KMS-11 (cell line): ENCODE measurements around the gene HADH.

Experiments used
- H2AFZ ChIP-seq: fragments of 200-600 bp; sonication (generic); 2 replicates; pipeline ENCODE4 v1.6.1; 2016; ENCODE audit warnings: antibody characterized with exemption, mixed run types, low read depth
- H3K27ac ChIP-seq: fragments of 200-600 bp; sonication (generic); 2 replicates; pipeline ENCODE4 v1.6.1; 2016; ENCODE audit warnings: mild to moderate bottlenecking, mixed run types
- H3K27me3 ChIP-seq: fragments of 200-600 bp; sonication (generic); 2 replicates; pipeline ENCODE4 v1.6.1; 2017; ENCODE audit warnings: mild to moderate bottlenecking, low read depth, mixed run types, moderate library complexity; ENCODE audit not compliant: insufficient read depth
- H3K36me3 ChIP-seq: fragments of 200-600 bp; sonication (generic); 2 replicates; pipeline ENCODE4 v1.6.1; 2017; ENCODE audit warnings: mild to moderate bottlenecking, mixed run types; ENCODE audit not compliant: insufficient read depth
- H3K4me1 ChIP-seq: fragments of 200-600 bp; sonication (generic); 2 replicates; pipeline ENCODE4 v1.6.1; 2016; ENCODE audit warnings: mild to moderate bottlenecking, low read depth, mixed run types; ENCODE audit not compliant: poor library complexity, severe bottlenecking
- H3K4me2 ChIP-seq: fragments of 200-600 bp; sonication (generic); 2 replicates; pipeline ENCODE4 v1.7.0; 2016; ENCODE audit warnings: mild to moderate bottlenecking, mixed run types
- H3K4me3 ChIP-seq: fragments of 200-600 bp; sonication (generic); IDR thresholded peaks from 2 replicates; pipeline ENCODE4 v1.6.1; 2017; ENCODE audit warnings: low read depth, low read length, mixed read lengths; ENCODE audit not compliant: insufficient read depth
- H3K79me2 ChIP-seq: fragments of 200-600 bp; sonication (generic); 2 replicates; pipeline ENCODE4 v1.6.1; 2016; ENCODE audit warnings: low read depth, mixed run types; ENCODE audit not compliant: insufficient read depth
- H3K9ac ChIP-seq: fragments of 200-600 bp; sonication (generic); 2 replicates; pipeline ENCODE4 v1.6.1; 2016; ENCODE audit warnings: mild to moderate bottlenecking, mixed run types
- H4K20me1 ChIP-seq: fragments of 200-600 bp; sonication (generic); 2 replicates; pipeline ENCODE4 v1.6.1; 2016; ENCODE audit warnings: mild to moderate bottlenecking, mixed run types; ENCODE audit not compliant: insufficient read depth
- TF ChIP-seq, protein P1 (sequence below): fragments of 200-600 bp; sonication (generic); conservative IDR thresholded peaks from 2 replicates; pipeline ENCODE4 v1.6.1; 2017; ENCODE audit warnings: low read depth, mild to moderate bottlenecking, antibody characterized with exemption, low read length, moderate library complexity, mixed read lengths

HADH gene

DNA sequence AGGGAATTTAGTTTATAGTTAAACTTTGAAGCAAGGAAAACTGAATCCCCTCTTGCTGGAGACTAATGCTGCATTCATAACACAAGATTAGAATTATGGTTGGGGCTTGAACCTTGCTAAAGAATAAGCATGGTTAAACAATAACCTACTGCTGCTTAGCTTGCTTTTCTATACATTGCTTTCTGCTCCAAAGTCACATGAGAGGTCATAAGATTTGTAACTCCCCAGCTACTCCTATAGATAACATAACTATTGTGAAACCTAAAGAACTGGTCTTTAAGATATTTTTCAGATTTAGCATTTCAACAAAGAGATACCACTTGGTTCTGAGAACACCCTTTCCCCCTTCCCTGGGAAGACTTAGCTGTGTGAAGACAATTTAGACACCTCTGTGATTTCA, 17.1 kb upstream of the HADH start:
- Histone ChIP-seq H3K27ac (no peak overlapping the region), H3K4me3 (no peak overlapping the region), H4K20me1 (no peaks in the 10 kb centered on the region), H3K79me2 (no peaks in the 10 kb centered on the region), H3K9ac (no peak overlapping the region), H3K27me3 (no peaks in the 10 kb centered on the region), H2AFZ (no peak overlapping the region), H3K4me2 (no peak overlapping the region), H3K4me1 (no peaks in the 10 kb centered on the region), H3K36me3 (no peaks in the 10 kb centered on the region)
- TF ChIP-seq, protein P1, sequence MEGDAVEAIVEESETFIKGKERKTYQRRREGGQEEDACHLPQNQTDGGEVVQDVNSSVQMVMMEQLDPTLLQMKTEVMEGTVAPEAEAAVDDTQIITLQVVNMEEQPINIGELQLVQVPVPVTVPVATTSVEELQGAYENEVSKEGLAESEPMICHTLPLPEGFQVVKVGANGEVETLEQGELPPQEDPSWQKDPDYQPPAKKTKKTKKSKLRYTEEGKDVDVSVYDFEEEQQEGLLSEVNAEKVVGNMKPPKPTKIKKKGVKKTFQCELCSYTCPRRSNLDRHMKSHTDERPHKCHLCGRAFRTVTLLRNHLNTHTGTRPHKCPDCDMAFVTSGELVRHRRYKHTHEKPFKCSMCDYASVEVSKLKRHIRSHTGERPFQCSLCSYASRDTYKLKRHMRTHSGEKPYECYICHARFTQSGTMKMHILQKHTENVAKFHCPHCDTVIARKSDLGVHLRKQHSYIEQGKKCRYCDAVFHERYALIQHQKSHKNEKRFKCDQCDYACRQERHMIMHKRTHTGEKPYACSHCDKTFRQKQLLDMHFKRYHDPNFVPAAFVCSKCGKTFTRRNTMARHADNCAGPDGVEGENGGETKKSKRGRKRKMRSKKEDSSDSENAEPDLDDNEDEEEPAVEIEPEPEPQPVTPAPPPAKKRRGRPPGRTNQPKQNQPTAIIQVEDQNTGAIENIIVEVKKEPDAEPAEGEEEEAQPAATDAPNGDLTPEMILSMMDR, result no peak

DNA sequence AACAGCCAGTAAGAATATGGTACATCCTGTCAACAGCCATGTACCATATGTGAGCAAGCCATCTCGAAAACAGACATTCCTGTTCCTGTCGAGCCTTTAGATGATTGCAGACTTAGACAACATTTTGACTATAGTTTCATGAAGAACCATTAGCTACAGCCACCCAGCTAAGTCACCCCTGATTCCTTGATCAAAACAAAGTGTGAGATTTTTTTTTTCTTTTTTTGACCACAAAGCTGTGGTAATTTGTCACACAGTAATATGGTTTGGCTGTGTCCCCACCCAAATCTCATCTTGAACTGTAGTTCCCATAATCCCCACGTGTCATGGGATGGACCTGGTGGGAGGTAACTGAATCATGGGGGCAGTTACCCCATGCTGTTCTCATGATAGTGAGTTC, 15.2 kb upstream of the HADH start:
- no peak overlapping the region for H2AFZ ChIP-seq
- no peaks in the 10 kb centered on the region for H4K20me1 ChIP-seq
- H3K79me2 ChIP-seq, result no peaks in the 10 kb centered on the region
- no peaks in the 10 kb centered on the region for H3K27me3 ChIP-seq
- no peak overlapping the region for H3K9ac ChIP-seq
- no peaks in the 10 kb centered on the region for H3K36me3 ChIP-seq
- no peak overlapping the region for H3K4me3 ChIP-seq
- TF ChIP-seq, protein P1, result no peak
- no peak overlapping the region for H3K4me2 ChIP-seq
- no peaks in the 10 kb centered on the region for H3K4me1 ChIP-seq
- H3K27ac ChIP-seq, result no peak overlapping the region

DNA sequence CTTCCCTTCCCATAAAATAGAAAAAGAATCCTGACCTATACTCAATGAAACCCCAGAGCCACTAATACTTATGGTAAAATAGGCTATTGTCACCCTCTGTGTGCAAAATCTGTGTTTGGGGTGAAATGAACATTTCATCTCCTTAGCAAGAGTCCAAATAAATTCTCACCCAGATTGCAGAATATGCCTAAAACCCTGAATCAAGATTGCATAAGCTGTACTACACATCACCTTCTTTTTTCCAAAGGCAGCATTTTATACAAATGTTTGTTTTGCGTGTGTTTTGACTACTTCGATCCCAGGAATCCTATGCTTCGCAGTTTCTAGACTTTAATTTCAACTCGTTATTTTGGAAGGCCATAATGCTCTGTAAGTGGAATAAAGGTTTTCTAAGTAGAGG, 12.2 kb upstream of the HADH start:
- TF ChIP-seq, protein P1, result no peak
- no peaks in the 10 kb centered on the region for H3K79me2 ChIP-seq
- H3K27me3 ChIP-seq, result no peaks in the 10 kb centered on the region

DNA sequence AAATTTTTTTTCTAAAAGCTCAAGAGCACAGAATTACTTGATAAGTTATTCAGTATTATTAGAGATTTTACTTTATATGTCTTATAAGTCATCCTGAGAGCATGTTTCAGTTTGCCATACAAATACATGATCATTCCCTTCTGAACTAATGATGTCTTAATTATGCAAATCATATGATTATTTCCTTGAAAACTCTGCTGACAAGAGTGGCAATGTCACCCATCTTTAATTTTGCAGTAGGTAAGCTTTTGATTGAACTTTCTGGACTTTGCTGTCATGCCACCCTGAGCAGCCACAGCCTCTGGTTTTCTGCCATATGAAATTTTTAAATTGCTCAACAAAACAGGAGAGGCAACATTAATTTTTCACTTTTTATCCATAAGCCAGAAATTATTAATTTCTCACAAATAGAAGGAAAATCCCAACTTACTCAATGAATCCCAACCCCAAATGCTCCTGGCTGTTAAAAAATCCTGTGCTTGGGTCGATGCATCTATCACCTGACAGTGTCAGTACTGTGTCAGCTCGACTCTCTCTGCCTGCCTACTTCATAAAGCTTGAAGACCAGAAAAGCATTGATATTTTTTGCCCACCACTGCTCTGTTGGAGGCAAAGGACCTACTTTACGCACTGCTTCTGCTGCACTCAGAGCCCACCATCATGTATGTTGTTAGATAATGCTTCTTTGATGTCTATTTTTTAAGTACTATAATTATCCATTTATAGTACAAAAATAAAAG, 11.6 kb upstream of the HADH start:
- Histone ChIP-seq H3K36me3 (no peaks in the 10 kb centered on the region), H3K79me2 (no peaks in the 10 kb centered on the region), H3K4me2 (no peak overlapping the region), H3K27me3 (no peaks in the 10 kb centered on the region), H3K27ac (no peak overlapping the region), H4K20me1 (no peaks in the 10 kb centered on the region), H3K4me1 (no peaks in the 10 kb centered on the region), H3K4me3 (no peak overlapping the region), H2AFZ (no peak overlapping the region), H3K9ac (no peak overlapping the region)
- TF ChIP-seq, protein P1, result no peak

More for the DNA sequence above, 12.2 kb upstream of the HADH start:
- Histone ChIP-seq H3K4me3 (no peak overlapping the region), H3K27ac (no peak overlapping the region), H3K9ac (no peak overlapping the region), H3K36me3 (no peaks in the 10 kb centered on the region), H2AFZ (no peak overlapping the region), H3K4me1 (no peaks in the 10 kb centered on the region), H3K4me2 (no peak overlapping the region), H4K20me1 (no peaks in the 10 kb centered on the region)
